Spleen (tissue), 7 donors: Measurements from ENCODE around the gene ECSCR.
"Not testable (repeated sequence)": the region's sequence is repeated elsewhere in the genome, so short reads cannot be mapped to it uniquely, and the experiment has no call there.

Experiments
- CTCF ChIP-seq, 11 experiments: fragments of 200-600 bp in 7 of 11; fragments of 450-650 bp in 4 of 11; sonication (generic) in 4 of 11; IDR thresholded peaks in 8 of 11; conservative IDR thresholded peaks in 3 of 11; 1 replicate in 7 of 11; 2 replicates in 4 of 11; pipeline versions ENCODE4 v1.4.0 to v1.8.0; 2016 to 2021; ENCODE audit warnings: antibody characterized with exemption in 11 of 11, inconsistent platforms in 4 of 11, mild to moderate bottlenecking in 1 of 11
- POLR2A ChIP-seq, 3 donors: fragments of 450-650 bp; IDR thresholded peaks; one replicate each; pipeline ENCODE4 v1.5.1; 2017; ENCODE audit warnings: antibody characterized with exemption in 3 of 3, mild to moderate bottlenecking in 1 of 3
- donor health status: DM: no; HTN: no; CAD: no; lungs with moderate emphysema.
- donor health status: DM: no; HTN: no; CAD: no.
- donor health status: DM: no; HTN: no; CAD: no.

DNA sequence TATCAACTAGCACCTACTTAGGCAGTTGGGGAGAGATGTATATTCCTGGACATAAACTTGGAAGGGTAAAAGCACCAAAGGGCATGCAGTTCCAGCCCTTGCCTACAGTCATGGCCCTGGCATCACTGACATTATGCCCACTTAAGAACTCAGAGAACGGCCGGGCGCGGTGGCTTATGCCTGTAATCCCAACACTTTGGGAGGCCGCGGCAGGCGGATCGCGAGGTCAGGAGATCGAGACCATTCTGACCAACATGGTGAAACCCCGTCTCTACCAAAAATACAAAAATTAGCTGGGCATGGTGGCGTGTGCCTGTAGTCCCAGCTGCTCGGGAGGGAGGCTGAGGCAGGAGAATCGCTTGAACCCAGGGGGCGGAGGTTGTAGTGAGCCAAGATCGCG is 22.1 kb downstream of the ECSCR start:
- TF ChIP-seq CTCF (IDR thresholded peaks at IDR 0.05 in 8 of 11, conservative IDR thresholded peaks at IDR 0.05 in 3 of 11); POLR2A (IDR thresholded peaks at IDR 0.05): not testable (repeated sequence)
